Right renal pelvis (tissue), 4 donors: ENCODE data around the gene FAM229A. TPM values are rescaled to one million over a fixed set of nuclear protein-coding genes. Genes with fewer than 3 reads are reported as not detected.
"Not testable (repeated sequence)": the region's sequence is repeated elsewhere in the genome, so short reads cannot be mapped to it uniquely, and the experiment has no call there.

Experiments
- DNase-seq, 4 donors: peaks; one replicate each; pipeline ENCODE4 v3.0.0-alpha.2; 2013; ENCODE audit warnings: low read depth in 4 of 4, low spot score in 3 of 4, missing footprints in 1 of 4
- polyA plus RNA-seq, 4 donors: library from polyadenylated mRNA; unstranded; fragments of 120-200 nt; gene quantifications; one replicate each; pipeline ENCODE4 v1.2.1, GENCODE V29; 2013; ENCODE audit not compliant: insufficient read length in 4 of 4

Gene FAM229A
- polyA plus RNA-seq, 4 donors: 3.0 to 7.2 (median 6.6) TPM

GRCh38 chr1:32377541-32378220 is 15.4 kb upstream of the FAM229A start:
- no peak for DNase-seq

GRCh38 chr1:32376199-32376598 is 13.9 kb upstream of the FAM229A start:
- no peak for DNase-seq

- no peak for DNase-seq
Measured at GRCh38 chr1:32373996-32374592, 11.8 kb upstream of the FAM229A start.

- DNase-seq: no peak
Measured at GRCh38 chr1:32372149-32372756, 10.0 kb upstream of the FAM229A start.

GRCh38 chr1:32367912-32368635 is 5.8 kb upstream of the FAM229A start:
- no peak for DNase-seq

- DNase-seq: no peak
Measured at GRCh38 chr1:32365445-32365844, 3.2 kb upstream of the FAM229A start.

GRCh38 chr1:32364836-32365235 is 2.6 kb upstream of the FAM229A start:
- DNase-seq: no peak

- DNase-seq: no peak
Measured at GRCh38 chr1:32363713-32364112, 1.4 kb upstream of the FAM229A start.

- DNase-seq: peak; percentile 39 to 51 (median 42)
Measured at GRCh38 chr1:32361674-32362473, 411 bp downstream of the FAM229A start.

GRCh38 chr1:32361308-32361673 is 994 bp downstream of the FAM229A start:
- DNase-seq: no peak

GRCh38 chr1:32358435-32358834 is 3.9 kb downstream of the FAM229A start:
- no peak for DNase-seq

GRCh38 chr1:32357614-32358013 is 4.7 kb downstream of the FAM229A start:
- DNase-seq: no peak

- DNase-seq: no peak
Measured at GRCh38 chr1:32356478-32356877, 5.8 kb downstream of the FAM229A start.

GRCh38 chr1:32355778-32356177 is 6.5 kb downstream of the FAM229A start:
- DNase-seq: not testable (repeated sequence)

- peak in 1 of 4 donors; percentile 48 for DNase-seq
Measured at GRCh38 chr1:32353886-32354570, 8.3 kb downstream of the FAM229A start.

- DNase-seq: no peak
Measured at GRCh38 chr1:32353431-32353830, 8.9 kb downstream of the FAM229A start.

GRCh38 chr1:32352831-32353383 is 9.4 kb downstream of the FAM229A start:
- no peak for DNase-seq

- DNase-seq: no peak
Measured at GRCh38 chr1:32352239-32352745, 10.0 kb downstream of the FAM229A start.

GRCh38 chr1:32351399-32352238 is 10.7 kb downstream of the FAM229A start:
- peak; percentile 88 to 94 (median 92) for DNase-seq
